Measurements from ENCODE around the gene JPH3. TPM values are rescaled to one million over a fixed set of nuclear protein-coding genes. Genes with fewer than 3 reads are reported as not detected.

Gene JPH3
- polyA plus RNA-seq, 2 of the 4 experiments (the other 2 are of a cell fraction), result 0.36 to 1.6 TPM

GRCh38 chr16:87671715-87672270, 69.5 kb downstream of the JPH3 start:
- H3K4me3 ChIP-seq, result no peak overlapping the region
- no peak for TF ChIP-seq JUNB (IDR thresholded peaks at IDR 0.05)
- H3K4me1 ChIP-seq, result no peaks in the 10 kb centered on the region
- no peak overlapping the region for H3K27ac ChIP-seq
- DNase-seq (ENCODE audit: low read depth in 1 of 2, low spot score in 1 of 2), result no peak
- ChIA-PET POLR2A (no interaction called here), CTCF (interaction anchor here (1.2 kb wide), 1 partner anchor 33 kb away, joined by 3 read pairs; no protein-coding TSS in a partner anchor)
- ATAC-seq, result no peak
- 79% methylated on average over 14 of the region's 20 CpGs for WGBS (ENCODE audit: missing lambda C conversion rate)
- no peaks in the 10 kb centered on the region for H3K9me3 ChIP-seq
- no peak overlapping the region for H3K4me2 ChIP-seq
- no peak for FAIRE-seq

GRCh38 chr16:87674419-87674818, 72.1 kb downstream of the JPH3 start:
- no peak for FAIRE-seq

GRCh38 chr16:87675111-87675719, 72.9 kb downstream of the JPH3 start:
- H3K27ac ChIP-seq, result no peak overlapping the region
- 57% methylated on average over 10 of the region's 15 CpGs for WGBS (ENCODE audit: missing lambda C conversion rate)
- H3K4me3 ChIP-seq, result no peak overlapping the region
- ChIA-PET POLR2A (no interaction called here), CTCF (interaction anchor here (0.7 to 1.6 kb wide), 2 partner anchors 20 to 258 kb away, joined by 3 to 5 read pairs; no protein-coding TSS in a partner anchor)
- FAIRE-seq, result no peak
- no peaks in the 10 kb centered on the region for H3K9me3 ChIP-seq
- ATAC-seq, result peak; percentile 16 to 31; a peak in 2 of 6 replicates
- no peaks in the 10 kb centered on the region; the same call in 2 of the 3 replicates for H3K4me1 ChIP-seq
- DNase-seq (ENCODE audit: low read depth in 1 of 2, low spot score in 1 of 2), result no peak
- no peak overlapping the region for H3K4me2 ChIP-seq
- TF ChIP-seq CHD4 (IDR thresholded peaks at IDR 0.05; ENCODE audit: borderline replicate concordance) (no peak), CHD2 (IDR thresholded peaks at IDR 0.05; ENCODE audit: low read length, partially characterized antibody) (no peak), ATOH8 (CRISPR knock-in tag; IDR thresholded peaks at IDR 0.05; ENCODE audit: low read depth) (no peak), JUNB (IDR thresholded peaks at IDR 0.05) (no peak), RFX5 (IDR thresholded peaks at IDR 0.05) (no peak), ZSCAN20 (CRISPR knock-in tag; IDR thresholded peaks at IDR 0.05) (no peak), HOXB13 (CRISPR knock-in tag; IDR thresholded peaks at IDR 0.05; ENCODE audit: low read depth) (no peak), BCL3 (IDR thresholded peaks at IDR 0.05) (no peak), RNF2 (IDR thresholded peaks at IDR 0.05; ENCODE audit: borderline replicate concordance, low read depth) (no peak), JUN (IDR thresholded peaks at IDR 0.05) (no peak), NFE2L2 (conservative IDR thresholded peaks at IDR 0.05; ENCODE audit: low read length) (no peak), KDM1A (IDR thresholded peaks at IDR 0.05; ENCODE audit: low read depth) (no peak)

More at GRCh38 chr16:87674419-87674818, 72.1 kb downstream of the JPH3 start:
- ChIA-PET POLR2A (no interaction called here), CTCF (interaction anchor here (0.7 to 1.6 kb wide), 2 partner anchors 21 to 257 kb away, joined by 3 to 5 read pairs; no protein-coding TSS in a partner anchor)
- TF ChIP-seq NPAS2 (CRISPR knock-in tag; IDR thresholded peaks at IDR 0.05; ENCODE audit: borderline replicate concordance) (no peak), USF2 (IDR thresholded peaks at IDR 0.05) (no peak), CBX8 (IDR thresholded peaks at IDR 0.05) (no peak), HMGXB4 (CRISPR knock-in tag; IDR thresholded peaks at IDR 0.05; ENCODE audit: borderline replicate concordance) (no peak), PHF8 (IDR thresholded peaks at IDR 0.05; ENCODE audit: borderline replicate concordance, low read depth) (no peak), RAD21 (conservative IDR thresholded peaks at IDR 0.05 in 1 of 2, IDR thresholded peaks at IDR 0.05 in 1 of 2) (no peak), ATOH8 (CRISPR knock-in tag; IDR thresholded peaks at IDR 0.05; ENCODE audit: low read depth) (no peak), POLR2AphosphoS2 (conservative IDR thresholded peaks at IDR 0.05; ENCODE audit: low read length) (no peak), SREBF2 (IDR thresholded peaks at IDR 0.05) (no peak), NR3C1 (IDR thresholded peaks at IDR 0.05) (no peak), E2F6 (IDR thresholded peaks at IDR 0.05; ENCODE audit: borderline replicate concordance, low read depth) (no peak), ZNF302 (CRISPR knock-in tag; IDR thresholded peaks at IDR 0.05) (no peak), FOSB (CRISPR knock-in tag; IDR thresholded peaks at IDR 0.05) (no peak), ZC3H11A (IDR thresholded peaks at IDR 0.05) (no peak), CEBPB (IDR thresholded peaks at IDR 0.05) (no peak)
- Histone ChIP-seq H3K4me3 (no peak overlapping the region), H3K4me1 (no peaks in the 10 kb centered on the region; the same call in 2 of the 3 replicates), H3K4me2 (no peak overlapping the region), H3K27ac (no peak overlapping the region), H3K9me3 (no peaks in the 10 kb centered on the region)
- 92% methylated on average over 5 of the region's 5 CpGs for WGBS (ENCODE audit: missing lambda C conversion rate)
- DNase-seq (ENCODE audit: low read depth in 1 of 2, low spot score in 1 of 2) (no peak), ATAC-seq (no peak)
